Smooth muscle cell (in vitro differentiated cells): ENCODE results near the gene DYDC2. TPM values are rescaled to one million over a fixed set of nuclear protein-coding genes. Genes with fewer than 3 reads are reported as not detected.

Source experiments
- DNase-seq: peaks from one replicate; lab custom pipeline; 2025; ENCODE audit not compliant: unreplicated experiment; lab: John Stamatoyannopoulos, UW
- H2AFZ ChIP-seq: fragments of 200-600 bp; sonication (generic); 2 replicates; pipeline ENCODE4 v1.6.0; 2016; ENCODE audit warnings: antibody characterized with exemption, low read depth, mild to moderate bottlenecking
- H3F3A ChIP-seq: fragments of 200-600 bp; sonication (generic); 2 replicates; pipeline ENCODE4 v1.6.0; 2017; ENCODE audit warnings: antibody characterized with exemption, low read depth
- H3K27ac ChIP-seq: fragments of 200-600 bp; sonication (generic); 2 replicates; pipeline ENCODE4 v1.5.1; 2016; ENCODE audit warnings: low read depth, mild to moderate bottlenecking
- H3K27me3 ChIP-seq: fragments of 200-600 bp; sonication (generic); 2 replicates; pipeline ENCODE4 v1.6.1; 2016; ENCODE audit warnings: low read depth, mild to moderate bottlenecking
- H3K36me3 ChIP-seq: fragments of 200-600 bp; sonication (generic); 2 replicates; pipeline ENCODE4 v1.5.1; 2016; ENCODE audit warnings: low read depth
- H3K4me1 ChIP-seq: fragments of 200-600 bp; sonication (generic); 2 replicates; pipeline ENCODE4 v1.5.1; 2016; ENCODE audit warnings: low read depth
- H3K4me2 ChIP-seq: fragments of 200-600 bp; sonication (generic); 2 replicates; pipeline ENCODE4 v1.6.0; 2016; ENCODE audit warnings: mild to moderate bottlenecking
- H3K4me3 ChIP-seq: fragments of 200-600 bp; sonication (generic); 2 replicates; pipeline ENCODE4 v1.5.1; 2016; ENCODE audit warnings: mild to moderate bottlenecking
- H3K79me2 ChIP-seq: fragments of 200-600 bp; sonication (generic); 2 replicates; pipeline ENCODE4 v1.6.0; 2016; ENCODE audit warnings: low read depth, mild to moderate bottlenecking
- H3K9ac ChIP-seq: fragments of 200-600 bp; sonication (generic); 2 replicates; pipeline ENCODE4 v1.6.0; 2016; ENCODE audit warnings: low read depth
- H3K9me3 ChIP-seq: fragments of 200-600 bp; sonication (generic); replicated peaks from 2 replicates; pipeline ENCODE4 v1.5.1; 2016; ENCODE audit warnings: low read depth
- H4K20me1 ChIP-seq: fragments of 200-600 bp; sonication (generic); 2 replicates; pipeline ENCODE4 v1.6.0; 2016; ENCODE audit warnings: low read depth
- WGBS: methylation state at CpG from one replicate; pipeline ENCODE4 v1.1.7; 2016; ENCODE audit warnings: low lambda C conversion rate; 5-methylcytosine and 5-hydroxymethylcytosine counted together
- polyA plus RNA-seq: library from polyadenylated mRNA; unstranded; fragments of >200 nt; fragmentation: Nextera tagmentation; extraction: Ambion mirVana; gene quantifications from 2 replicates; pipeline ENCODE4 v1.2.1, GENCODE V29; 2016
- total RNA-seq: library from RNA; depleted of rRNA; stranded (reverse); fragments of >200 nt; gene quantifications from 2 replicates; pipeline ENCODE4 v1.2.3, GENCODE V29; 2014
- TF ChIP-seq, protein P1 (sequence below): fragments of 200-600 bp; sonication (generic); IDR thresholded peaks from 2 replicates; pipeline ENCODE4 v1.5.1; 2017; ENCODE audit warnings: borderline replicate concordance, mild to moderate bottlenecking, antibody characterized with exemption; ENCODE audit not compliant: insufficient read depth, poor library complexity, severe bottlenecking

DYDC2 gene
- total and polyA plus RNA-seq, 2 experiments from 2014 or later, result not detected

DNA sequence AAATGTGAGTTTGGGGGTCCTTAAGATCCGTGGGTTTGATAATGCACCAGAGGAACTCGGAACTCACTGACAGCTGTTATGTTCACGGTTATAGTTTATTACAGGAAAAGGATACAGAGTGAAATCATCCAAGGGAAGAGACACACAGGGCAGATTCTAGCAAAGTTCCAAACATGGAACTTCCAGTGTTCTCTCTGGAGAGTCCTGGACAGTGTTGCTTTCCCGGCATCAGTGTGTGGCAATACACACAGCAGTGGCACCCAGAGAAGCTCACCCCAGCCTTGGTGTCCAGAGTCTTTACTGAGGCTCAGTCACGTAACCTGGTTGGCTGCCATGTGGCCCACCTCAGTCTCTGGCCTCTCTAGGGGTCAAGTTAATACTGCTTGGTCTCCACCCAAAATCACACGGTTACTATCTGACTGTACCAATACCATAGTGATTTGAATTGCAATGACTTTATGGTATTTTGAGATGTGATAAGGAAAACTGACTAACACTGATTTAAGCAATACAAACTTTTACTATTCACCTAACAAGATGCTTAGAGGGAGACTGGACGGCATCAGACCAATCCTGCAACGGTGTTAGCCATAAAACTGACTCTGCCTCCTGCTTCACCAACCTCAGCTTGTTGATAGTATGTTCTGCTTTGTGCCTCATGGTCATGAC lies 43.7 kb downstream of the DYDC2 start:
- TF ChIP-seq, protein P1, sequence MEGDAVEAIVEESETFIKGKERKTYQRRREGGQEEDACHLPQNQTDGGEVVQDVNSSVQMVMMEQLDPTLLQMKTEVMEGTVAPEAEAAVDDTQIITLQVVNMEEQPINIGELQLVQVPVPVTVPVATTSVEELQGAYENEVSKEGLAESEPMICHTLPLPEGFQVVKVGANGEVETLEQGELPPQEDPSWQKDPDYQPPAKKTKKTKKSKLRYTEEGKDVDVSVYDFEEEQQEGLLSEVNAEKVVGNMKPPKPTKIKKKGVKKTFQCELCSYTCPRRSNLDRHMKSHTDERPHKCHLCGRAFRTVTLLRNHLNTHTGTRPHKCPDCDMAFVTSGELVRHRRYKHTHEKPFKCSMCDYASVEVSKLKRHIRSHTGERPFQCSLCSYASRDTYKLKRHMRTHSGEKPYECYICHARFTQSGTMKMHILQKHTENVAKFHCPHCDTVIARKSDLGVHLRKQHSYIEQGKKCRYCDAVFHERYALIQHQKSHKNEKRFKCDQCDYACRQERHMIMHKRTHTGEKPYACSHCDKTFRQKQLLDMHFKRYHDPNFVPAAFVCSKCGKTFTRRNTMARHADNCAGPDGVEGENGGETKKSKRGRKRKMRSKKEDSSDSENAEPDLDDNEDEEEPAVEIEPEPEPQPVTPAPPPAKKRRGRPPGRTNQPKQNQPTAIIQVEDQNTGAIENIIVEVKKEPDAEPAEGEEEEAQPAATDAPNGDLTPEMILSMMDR, result no peak
- H3K4me1 ChIP-seq, result no peaks in the 10 kb centered on the region
- H3K36me3 ChIP-seq, result no peaks in the 10 kb centered on the region
- no peaks in the 10 kb centered on the region for H3K27me3 ChIP-seq
- no peaks in the 10 kb centered on the region for H3K9me3 ChIP-seq
- no peaks in the 10 kb centered on the region for H3F3A ChIP-seq
- H3K9ac ChIP-seq, result no peak overlapping the region
- DNase-seq, result no peak
- no peak overlapping the region for H3K4me2 ChIP-seq
- H3K27ac ChIP-seq, result no peak overlapping the region
- no peaks in the 10 kb centered on the region for H3K79me2 ChIP-seq
- 81% methylated on average over 8 of the region's 8 CpGs for WGBS
- no peak overlapping the region for H3K4me3 ChIP-seq
- no peak overlapping the region for H2AFZ ChIP-seq
- H4K20me1 ChIP-seq, result no peaks in the 10 kb centered on the region

DNA sequence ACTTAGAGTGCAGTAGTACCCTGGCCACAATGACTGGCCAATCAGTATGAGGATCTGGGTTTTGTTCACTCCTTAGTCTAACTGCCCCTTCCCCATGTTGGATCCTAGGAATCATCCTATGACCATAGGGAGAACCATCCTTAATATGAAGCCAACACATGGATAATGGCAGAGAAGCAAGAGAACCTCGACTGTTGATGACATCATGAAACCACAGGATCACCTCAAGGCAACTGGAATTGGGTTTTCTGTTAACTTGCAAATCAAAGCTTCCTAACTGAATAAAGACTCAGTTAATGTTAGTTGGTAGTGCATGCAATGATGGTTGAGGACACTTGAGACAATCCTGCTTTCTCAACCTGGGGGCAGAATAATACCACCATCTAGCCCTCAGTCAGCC lies 48.5 kb downstream of the DYDC2 start:
- H2AFZ ChIP-seq, result no peak overlapping the region
- no peak for DNase-seq
- peaks cover 21% of the 10 kb centered on the region for H3F3A ChIP-seq
- H3K36me3 ChIP-seq, result no peaks in the 10 kb centered on the region
- H3K9me3 ChIP-seq, result no peaks in the 10 kb centered on the region
- H3K4me2 ChIP-seq, result no peak overlapping the region
- H3K27ac ChIP-seq, result no peak overlapping the region
- H4K20me1 ChIP-seq, result peaks cover 4% of the 10 kb centered on the region
- no peak overlapping the region for H3K4me3 ChIP-seq
- no peaks in the 10 kb centered on the region for H3K27me3 ChIP-seq
- peaks cover 22% of the 10 kb centered on the region for H3K4me1 ChIP-seq
- TF ChIP-seq, protein P1, result no peak
- whole genome bisulfite sequencing, result 59% methylated on average over 1 of the region's 1 CpG
- H3K79me2 ChIP-seq, result no peaks in the 10 kb centered on the region
- no peak overlapping the region for H3K9ac ChIP-seq

DNA sequence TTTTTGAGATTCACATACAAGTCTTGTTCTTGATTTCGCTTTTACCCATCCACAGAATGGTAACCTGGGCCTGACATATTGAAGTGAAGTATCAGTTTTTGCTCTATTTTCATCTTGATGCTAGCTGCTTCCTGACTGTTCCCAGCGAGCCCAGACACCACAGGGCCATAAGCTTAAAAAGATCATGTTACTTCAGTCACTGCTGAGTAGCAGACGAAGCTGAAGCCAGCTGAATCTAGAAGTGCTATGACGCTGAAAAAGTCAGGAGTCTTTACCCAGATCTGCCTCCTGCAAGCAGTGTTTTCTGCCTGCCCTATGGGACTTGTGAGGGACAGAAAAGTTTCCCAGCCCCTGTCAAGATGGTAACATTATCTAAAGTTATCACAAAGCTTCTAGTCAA lies 49.0 kb downstream of the DYDC2 start:
- no peaks in the 10 kb centered on the region for H3K27me3 ChIP-seq
- TF ChIP-seq, protein P1, result no peak
- peaks cover 24% of the 10 kb centered on the region for H3F3A ChIP-seq
- peak overlapping the region; percentile 9 for H2AFZ ChIP-seq
- no peaks in the 10 kb centered on the region for H3K36me3 ChIP-seq
- DNase-seq, result no peak
- peak overlapping the region; percentile 36 for H3K27ac ChIP-seq
- peaks cover 28% of the 10 kb centered on the region for H3K4me1 ChIP-seq
- no peak overlapping the region for H3K4me3 ChIP-seq
- H3K79me2 ChIP-seq, result no peaks in the 10 kb centered on the region
- no peak overlapping the region for H3K9ac ChIP-seq
- H3K4me2 ChIP-seq, result no peak overlapping the region
- H4K20me1 ChIP-seq, result peaks cover 10% of the 10 kb centered on the region
- 35% methylated on average over 4 of the region's 4 CpGs for WGBS
- H3K9me3 ChIP-seq, result no peaks in the 10 kb centered on the region

DNA sequence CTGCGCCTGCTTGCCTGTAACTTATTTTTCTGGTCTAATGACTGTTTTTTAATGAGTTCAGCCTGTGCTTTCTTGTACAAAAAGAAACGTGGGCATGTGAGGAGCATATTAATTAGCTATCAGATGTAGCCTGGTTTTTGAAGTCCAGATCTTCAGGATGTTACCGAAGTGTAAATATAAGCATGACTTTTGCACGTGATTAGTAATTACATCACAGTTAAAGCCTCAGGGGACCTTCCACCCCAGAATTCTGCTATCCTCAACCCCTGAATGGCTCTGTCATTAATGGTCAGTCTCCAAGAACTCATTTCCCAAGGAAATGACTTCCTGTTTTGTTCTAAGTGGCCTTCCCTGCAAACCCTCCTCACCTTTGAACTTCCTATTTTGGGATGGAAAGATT lies 49.6 kb downstream of the DYDC2 start:
- peaks cover 24% of the 10 kb centered on the region for H3F3A ChIP-seq
- no peaks in the 10 kb centered on the region for H3K79me2 ChIP-seq
- WGBS, result 64% methylated on average over 4 of the region's 4 CpGs
- no peaks in the 10 kb centered on the region for H3K36me3 ChIP-seq
- H2AFZ ChIP-seq, result peak overlapping the region; percentile 9
- H3K9ac ChIP-seq, result no peak overlapping the region
- H3K27me3 ChIP-seq, result no peaks in the 10 kb centered on the region
- TF ChIP-seq, protein P1, result no peak
- no peak for DNase-seq
- no peak overlapping the region for H3K4me2 ChIP-seq
- peaks cover 31% of the 10 kb centered on the region for H3K4me1 ChIP-seq
- H4K20me1 ChIP-seq, result peaks cover 13% of the 10 kb centered on the region
- no peaks in the 10 kb centered on the region for H3K9me3 ChIP-seq
- H3K4me3 ChIP-seq, result no peak overlapping the region
- H3K27ac ChIP-seq, result peak overlapping the region; percentile 36
